T follicular helper cell (primary cell): ENCODE data around the gene MAGI1.
"Not testable (repeated sequence)": the region's sequence is repeated elsewhere in the genome, so short reads cannot be mapped to it uniquely, and the experiment has no call there.

Source experiments
- DNase-seq: peaks from one replicate; pipeline ENCODE4 v3.0.0-alpha.2; 2020; ENCODE audit warnings: low read depth

The MAGI1 gene

DNA sequence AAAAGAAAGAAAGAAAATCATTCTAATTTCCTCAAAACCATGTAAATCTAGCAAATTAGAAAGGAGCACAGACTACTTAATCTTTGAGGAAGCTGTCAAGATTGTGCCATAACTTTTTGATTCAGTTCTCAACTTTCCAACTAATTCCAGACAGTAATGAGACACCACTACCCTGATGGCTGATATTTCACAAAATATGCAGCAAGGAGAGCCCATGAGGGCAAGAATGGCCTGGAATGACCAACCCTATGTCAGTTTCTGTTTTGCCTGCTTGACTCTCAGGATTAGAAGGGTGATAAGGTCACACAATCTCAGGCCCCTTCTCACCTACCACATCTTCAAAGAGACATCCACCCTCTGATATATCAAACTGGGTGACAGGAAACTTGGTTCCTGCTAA, 134.7 kb downstream of the MAGI1 start:
- no peak for DNase-seq

DNA sequence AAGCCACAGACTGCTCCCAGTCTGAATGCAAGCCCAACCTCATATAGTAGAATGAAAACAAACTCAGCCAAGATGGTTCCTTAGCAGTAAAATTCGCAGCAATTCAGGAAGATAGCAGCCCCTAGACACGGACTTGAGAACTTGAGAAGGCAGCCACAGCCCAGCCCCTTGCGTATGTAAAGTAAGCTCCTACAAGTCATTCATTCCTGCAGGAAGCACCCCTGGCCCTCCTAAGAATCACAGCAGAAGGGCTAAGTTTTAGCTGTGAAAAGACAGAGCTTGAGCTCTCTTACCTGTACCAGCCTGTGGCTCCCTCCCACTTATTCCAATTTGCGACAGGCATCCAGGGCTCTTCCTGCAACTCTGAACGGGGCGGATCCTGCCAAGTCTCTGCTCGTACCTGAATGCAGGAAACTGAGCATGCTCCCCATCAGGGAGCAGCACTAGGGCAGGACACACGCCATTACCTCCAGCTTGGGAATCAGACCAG, 136.4 kb downstream of the MAGI1 start:
- no peak for DNase-seq

- no peak for DNase-seq
Measured at GRCh38 chr3:65901226-65901625, 137.5 kb downstream of the MAGI1 start.

- DNase-seq, result no peak
Measured at GRCh38 chr3:65899226-65899625, 139.5 kb downstream of the MAGI1 start.

GRCh38 chr3:65897766-65898165, 141.0 kb downstream of the MAGI1 start:
- DNase-seq, result no peak

DNA sequence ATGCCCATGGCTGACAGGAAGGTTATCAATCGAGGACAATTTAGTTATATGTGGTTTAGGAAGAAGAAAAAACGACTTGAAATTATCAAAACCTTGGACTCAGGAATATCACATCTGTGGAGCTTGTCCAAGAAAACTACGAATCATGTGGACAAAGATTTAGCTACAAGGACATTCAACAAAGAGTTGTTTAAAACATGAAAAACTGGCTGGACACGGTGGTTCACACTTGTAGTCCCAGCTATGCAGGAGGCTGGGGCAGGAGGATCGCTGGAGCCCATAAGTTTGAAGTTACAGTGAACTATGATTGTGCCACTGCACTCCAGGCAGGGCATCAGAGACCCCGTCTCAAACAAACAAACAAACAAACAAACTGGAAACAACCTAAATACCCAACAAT, 142.4 kb downstream of the MAGI1 start:
- no peak for DNase-seq

DNA sequence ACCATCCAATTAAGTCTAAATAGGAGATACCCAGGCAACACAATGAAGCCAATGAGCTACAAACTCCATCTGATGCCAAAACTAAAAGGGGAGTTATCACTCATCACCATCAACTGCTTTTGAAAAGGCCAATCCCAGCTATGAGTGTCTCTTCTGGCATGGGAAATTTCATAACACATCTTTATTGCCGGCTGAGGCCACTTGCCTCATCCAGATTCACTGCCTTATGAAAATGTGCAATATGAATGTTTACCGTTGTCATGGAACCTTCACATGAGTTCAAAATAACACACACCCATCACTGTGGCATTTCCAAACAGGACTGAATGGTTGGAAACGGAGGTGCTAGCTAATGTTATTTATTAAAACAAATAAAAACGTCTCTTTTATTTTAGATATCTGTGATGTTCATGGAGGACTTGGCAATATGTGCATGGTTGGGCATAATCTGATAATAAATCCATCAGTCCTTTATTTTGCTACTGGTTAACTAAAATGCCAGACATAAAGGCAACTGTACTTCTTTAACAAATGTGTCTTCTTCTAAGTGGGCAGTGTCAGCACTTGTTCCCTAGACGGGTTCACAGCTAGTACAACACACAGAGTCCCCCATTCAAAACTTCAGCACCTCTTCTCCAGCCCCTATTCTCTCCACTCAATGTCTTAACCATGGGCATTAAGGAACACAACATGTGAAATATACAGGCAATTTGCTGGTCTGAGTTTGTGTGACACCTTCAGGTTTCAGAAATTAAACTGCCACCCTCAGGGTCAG, 143.9 kb downstream of the MAGI1 start:
- DNase-seq, result no peak

DNA sequence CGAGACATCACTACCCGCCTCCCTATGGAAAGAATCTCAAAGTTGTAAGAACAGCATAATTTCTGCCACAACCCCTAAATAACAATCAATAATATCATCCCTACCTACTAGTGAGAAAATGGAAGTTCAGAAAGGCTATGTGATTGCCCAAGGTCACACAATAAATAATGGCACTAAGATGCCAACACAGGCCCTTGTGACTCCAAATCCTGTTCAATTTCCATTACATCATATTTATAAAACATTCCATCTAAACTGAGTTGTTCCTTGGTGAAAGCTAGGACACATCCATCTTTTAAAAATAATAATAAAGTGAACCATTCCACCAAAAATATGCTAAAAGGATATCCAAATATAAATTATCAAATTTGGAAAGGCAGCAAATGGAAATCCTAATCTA, 144.6 kb downstream of the MAGI1 start:
- DNase-seq, result no peak

DNA sequence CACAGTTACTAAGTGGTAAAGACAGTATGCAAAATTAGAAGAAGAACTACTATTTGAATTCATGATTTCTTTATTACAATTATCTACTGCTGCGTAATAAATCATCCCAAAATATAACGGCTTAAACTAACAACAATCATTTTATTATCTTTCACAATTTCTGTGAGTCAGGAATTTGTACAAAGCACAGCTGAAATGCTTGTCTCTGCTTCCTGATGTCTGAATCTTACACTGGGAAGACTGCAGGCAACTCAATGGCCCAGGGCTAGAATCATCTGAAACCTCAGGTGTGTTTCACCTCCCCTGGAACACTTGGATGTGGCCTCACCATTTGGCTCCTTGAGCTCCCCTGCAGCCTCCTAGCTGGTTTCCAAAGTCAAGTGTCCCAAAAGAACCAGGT, 145.1 kb downstream of the MAGI1 start:
- no peak for DNase-seq

- DNase-seq, result not testable (repeated sequence)
Measured at GRCh38 chr3:65891477-65891876, 147.2 kb downstream of the MAGI1 start.

GRCh38 chr3:65890328-65890727, 148.4 kb downstream of the MAGI1 start:
- no peak for DNase-seq

GRCh38 chr3:65889707-65890099, 149.0 kb downstream of the MAGI1 start:
- no peak for DNase-seq

GRCh38 chr3:65888980-65889706, 149.6 kb downstream of the MAGI1 start:
- DNase-seq, result no peak

- DNase-seq, result no peak
Measured at GRCh38 chr3:65888196-65888595, 150.5 kb downstream of the MAGI1 start.

GRCh38 chr3:65886391-65886790, 152.3 kb downstream of the MAGI1 start:
- DNase-seq, result no peak

DNA sequence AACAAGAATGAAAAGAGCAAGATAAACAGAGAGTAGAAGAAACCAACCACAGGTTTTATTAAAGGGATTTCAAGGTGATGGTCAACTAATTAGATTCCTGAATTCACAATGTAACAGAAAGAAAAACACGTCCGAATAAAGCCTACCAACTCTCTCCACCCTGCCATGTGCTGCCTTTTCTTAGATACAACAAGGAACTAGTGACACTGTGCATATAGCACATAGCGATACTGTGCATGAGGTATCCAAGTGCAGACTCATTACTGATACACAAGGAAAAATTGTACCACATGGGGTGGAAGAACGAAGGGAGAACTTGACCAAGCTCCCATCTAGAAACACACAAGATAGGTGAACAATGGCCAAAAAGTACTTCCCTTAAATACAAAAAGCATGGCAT, 154.6 kb downstream of the MAGI1 start:
- no peak for DNase-seq

- DNase-seq, result no peak
Measured at GRCh38 chr3:65883613-65884012, 155.1 kb downstream of the MAGI1 start.

DNA sequence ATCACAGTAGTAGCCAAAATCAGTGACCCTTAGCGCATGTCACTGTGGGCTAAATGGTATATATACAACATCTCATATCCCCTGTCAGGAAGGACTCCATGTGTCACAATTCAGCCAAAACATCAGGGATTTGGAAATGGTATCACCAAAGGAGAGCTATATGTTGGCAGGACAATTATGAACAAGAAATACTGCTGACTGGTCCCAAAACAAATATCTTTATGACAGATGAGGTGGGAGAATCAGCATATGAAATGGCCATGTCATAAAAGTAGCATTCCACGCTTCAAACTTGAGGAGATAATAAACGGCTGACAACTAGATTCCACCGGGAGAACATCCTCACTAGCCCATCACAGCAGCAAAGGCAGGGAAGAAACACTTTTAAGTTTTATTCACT, 158.4 kb downstream of the MAGI1 start:
- DNase-seq, result no peak

DNA sequence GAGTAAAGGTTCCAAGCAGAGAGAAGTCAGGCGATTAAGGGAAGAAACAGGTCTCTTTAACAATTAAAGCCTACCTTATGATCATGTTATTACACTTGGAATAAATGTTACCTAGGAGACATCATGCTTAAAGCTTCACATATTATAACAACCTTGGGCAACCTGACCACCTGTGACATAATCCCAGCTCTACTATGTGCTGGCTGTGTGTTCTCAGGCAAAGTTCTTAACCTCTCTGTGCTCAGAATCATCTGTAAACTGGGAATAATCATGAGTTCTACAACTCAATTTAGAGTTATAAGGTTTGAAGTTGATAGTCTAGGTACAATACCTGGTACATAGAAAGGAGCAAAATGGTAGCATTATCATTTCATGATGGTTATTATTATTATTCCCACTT, 159.3 kb downstream of the MAGI1 start:
- DNase-seq, result no peak

GRCh38 chr3:65878831-65879230, 159.9 kb downstream of the MAGI1 start:
- DNase-seq, result no peak

- no peak for DNase-seq
Measured at GRCh38 chr3:65877160-65877559, 161.6 kb downstream of the MAGI1 start.

GRCh38 chr3:65876028-65876420, 162.7 kb downstream of the MAGI1 start:
- no peak for DNase-seq

DNA sequence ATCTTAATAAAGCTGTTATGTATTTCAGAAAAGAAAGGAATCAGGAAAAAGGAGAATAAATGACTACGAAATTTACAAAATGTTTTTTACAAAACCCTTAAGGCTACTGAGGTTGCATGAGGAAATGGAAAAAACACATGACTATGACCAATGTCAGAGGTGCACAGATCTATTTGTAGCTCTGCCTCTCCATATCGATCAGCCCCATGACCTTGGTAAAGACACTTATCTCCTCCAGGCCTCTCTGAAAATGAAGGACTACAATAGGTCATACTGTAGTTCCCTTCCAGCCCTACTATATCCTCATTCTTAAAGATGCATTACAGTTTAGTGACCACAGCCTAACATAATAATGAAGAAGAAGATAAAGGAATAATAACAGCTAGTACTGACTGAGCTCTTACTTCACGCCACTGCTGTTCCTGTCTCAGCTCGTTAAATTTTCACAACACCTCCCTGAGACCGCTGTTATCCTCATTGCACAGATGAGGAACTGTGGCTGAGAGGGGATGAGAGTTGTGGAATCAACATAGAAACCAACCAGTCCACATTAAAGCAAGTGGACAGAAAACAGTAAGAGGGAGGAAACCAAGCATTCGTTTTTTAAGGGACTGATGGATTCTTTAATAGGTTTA, 163.2 kb downstream of the MAGI1 start:
- DNase-seq, result no peak
